ENCODE results near the gene ARSG. TPM values are rescaled to one million over a fixed set of nuclear protein-coding genes. Genes with fewer than 3 reads are reported as not detected.

The ARSG gene
- polyA plus RNA-seq, 1 donor (not counting 4 experiments of a cell fraction or from before 2014, with no cell fraction given) = 0.41 TPM

DNA sequence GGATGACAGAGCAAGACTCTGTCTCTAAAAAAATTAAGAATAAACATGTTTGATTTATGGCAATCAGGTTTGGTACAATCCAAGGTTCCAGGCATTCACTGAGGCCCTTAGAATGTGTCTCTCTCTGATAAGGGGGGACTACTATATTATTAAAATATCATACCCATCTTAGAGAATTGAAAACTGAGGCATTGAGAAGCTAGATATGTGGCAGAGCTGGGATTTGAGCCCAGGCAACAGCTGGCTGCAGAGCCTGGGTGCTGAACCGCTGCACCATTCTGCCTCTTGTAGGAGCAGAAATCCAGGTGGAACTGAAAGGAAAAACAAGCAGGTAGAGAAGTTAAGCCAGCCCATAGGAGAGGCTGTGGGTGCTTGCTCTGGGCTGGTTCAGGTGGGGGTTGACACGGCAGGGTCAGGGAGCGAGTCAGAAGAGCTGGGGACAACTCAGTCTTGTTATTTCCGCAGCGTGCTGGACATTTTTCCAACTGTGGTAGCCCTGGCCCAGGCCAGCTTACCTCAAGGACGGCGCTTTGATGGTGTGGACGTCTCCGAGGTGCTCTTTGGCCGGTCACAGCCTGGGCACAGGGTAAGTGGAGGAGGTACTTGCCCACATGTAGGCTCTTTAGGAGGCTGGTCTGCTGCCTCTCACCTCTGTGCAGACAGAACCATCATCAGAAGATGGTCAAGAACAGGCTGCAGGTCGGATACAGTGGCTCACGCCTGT is 103.5 kb downstream of the ARSG start:
- no peak overlapping the region for H3K4me2 ChIP-seq (ENCODE audit: control insufficient read depth, extremely low read depth, insufficient read depth, low read depth, low read length)
- H3K36me3 ChIP-seq (ENCODE audit: control insufficient read depth in 2 of 2, extremely low read depth in 1 of 2, insufficient read depth in 2 of 2, low read length in 2 of 2) = no peaks in the 10 kb centered on the region
- H3K4me1 ChIP-seq (ENCODE audit: control insufficient read depth, extremely low read depth, insufficient read depth, low read length) = no peaks in the 10 kb centered on the region
- no peaks in the 10 kb centered on the region for H3K9me3 ChIP-seq (ENCODE audit: control insufficient read depth, low read depth, low read length)
- H3K79me2 ChIP-seq (ENCODE audit: control insufficient read depth, insufficient read depth, low read length) = no peaks in the 10 kb centered on the region
- H3K27ac ChIP-seq (ENCODE audit: control insufficient read depth, insufficient read depth, low read length) = no peak overlapping the region
- H3K9ac ChIP-seq (ENCODE audit: control insufficient read depth, extremely low read depth, insufficient read depth, low read length) = no peak overlapping the region
- dilution Hi-C loops (cut with MboI; ENCODE audit: extremely low pct_ligation_motif_present, low sequenced_read_pairs) = no loop called here
- DNase-seq (ENCODE audit: low read depth, low spot score) (no peak), FAIRE-seq (no peak)
- TF ChIP-seq, protein P1, sequence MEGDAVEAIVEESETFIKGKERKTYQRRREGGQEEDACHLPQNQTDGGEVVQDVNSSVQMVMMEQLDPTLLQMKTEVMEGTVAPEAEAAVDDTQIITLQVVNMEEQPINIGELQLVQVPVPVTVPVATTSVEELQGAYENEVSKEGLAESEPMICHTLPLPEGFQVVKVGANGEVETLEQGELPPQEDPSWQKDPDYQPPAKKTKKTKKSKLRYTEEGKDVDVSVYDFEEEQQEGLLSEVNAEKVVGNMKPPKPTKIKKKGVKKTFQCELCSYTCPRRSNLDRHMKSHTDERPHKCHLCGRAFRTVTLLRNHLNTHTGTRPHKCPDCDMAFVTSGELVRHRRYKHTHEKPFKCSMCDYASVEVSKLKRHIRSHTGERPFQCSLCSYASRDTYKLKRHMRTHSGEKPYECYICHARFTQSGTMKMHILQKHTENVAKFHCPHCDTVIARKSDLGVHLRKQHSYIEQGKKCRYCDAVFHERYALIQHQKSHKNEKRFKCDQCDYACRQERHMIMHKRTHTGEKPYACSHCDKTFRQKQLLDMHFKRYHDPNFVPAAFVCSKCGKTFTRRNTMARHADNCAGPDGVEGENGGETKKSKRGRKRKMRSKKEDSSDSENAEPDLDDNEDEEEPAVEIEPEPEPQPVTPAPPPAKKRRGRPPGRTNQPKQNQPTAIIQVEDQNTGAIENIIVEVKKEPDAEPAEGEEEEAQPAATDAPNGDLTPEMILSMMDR (optimal IDR thresholded peaks at IDR 0.05 in 1 of 3, IDR thresholded peaks at IDR 0.05 in 1 of 3, conservative IDR thresholded peaks at IDR 0.05 in 1 of 3; ENCODE audit: extremely low read depth in 1 of 3, insufficient read depth in 2 of 3, low read length in 3 of 3) = no peak
- no peak for TF ChIP-seq EZH2 (IDR thresholded peaks at IDR 0.05; ENCODE audit: low read length)
- H2AFZ ChIP-seq (ENCODE audit: control insufficient read depth, low read length) = no peak overlapping the region
- H3K27me3 ChIP-seq (ENCODE audit: control insufficient read depth, extremely low read depth, insufficient read depth, low read length) = no peaks in the 10 kb centered on the region
- H3K4me3 ChIP-seq (ENCODE audit: control insufficient read depth in 2 of 3, extremely low read depth in 1 of 3, insufficient read depth in 2 of 3, low read depth in 1 of 3, low read length in 3 of 3) = no peak overlapping the region
- H4K20me1 ChIP-seq (ENCODE audit: control insufficient read depth, extremely low read depth, insufficient read depth, low read length) = no peaks in the 10 kb centered on the region
- H3K9me1 ChIP-seq (ENCODE audit: control insufficient read depth, extremely low read depth, insufficient read depth, low read length) = no peaks in the 10 kb centered on the region

DNA sequence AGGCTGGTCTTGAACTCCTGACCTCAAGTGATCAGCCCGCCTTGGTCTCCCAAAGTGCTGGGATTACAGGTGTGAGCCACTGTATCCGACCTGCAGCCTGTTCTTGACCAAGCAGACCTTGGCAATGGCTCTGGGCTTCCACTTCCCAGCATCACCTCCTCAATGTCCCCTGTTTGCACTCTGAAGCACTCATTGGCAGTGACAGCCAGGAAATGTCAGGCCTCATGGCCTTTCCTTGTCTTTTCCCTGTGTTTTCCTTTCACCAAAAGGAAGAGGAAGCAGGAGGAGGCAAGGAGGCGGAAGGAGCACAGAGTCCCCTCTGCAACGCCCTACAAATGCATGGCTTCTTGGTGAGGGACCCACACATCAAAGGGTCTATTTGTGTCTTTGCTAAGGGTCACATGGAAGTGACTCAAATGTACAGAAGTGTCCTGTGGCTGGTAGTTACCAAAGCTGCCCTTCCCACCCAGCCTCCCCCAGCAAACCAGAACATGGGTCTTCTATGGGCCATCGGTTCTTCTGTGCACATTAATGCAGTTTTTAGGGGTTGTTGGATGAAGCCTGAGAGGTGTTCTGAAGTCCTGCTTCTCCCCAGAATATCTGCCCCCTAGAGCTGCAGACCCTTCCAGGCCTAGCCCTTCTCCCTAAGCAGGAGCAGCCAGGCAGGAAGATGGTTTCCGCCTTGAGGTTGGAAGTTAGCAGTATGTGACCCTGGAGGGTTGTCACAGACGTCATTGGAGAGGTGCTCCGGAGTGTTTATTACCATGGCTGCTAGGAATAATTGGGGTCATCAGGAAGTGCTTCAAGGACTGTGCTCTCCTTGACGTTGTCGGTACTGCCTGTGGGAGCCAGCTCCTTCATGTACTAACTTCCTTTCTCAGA is 105.2 kb downstream of the ARSG start:
- no peaks in the 10 kb centered on the region for H4K20me1 ChIP-seq (ENCODE audit: control insufficient read depth, extremely low read depth, insufficient read depth, low read length)
- no peaks in the 10 kb centered on the region for H3K9me3 ChIP-seq (ENCODE audit: control insufficient read depth, low read depth, low read length)
- FAIRE-seq = no peak
- H3K4me3 ChIP-seq (ENCODE audit: control insufficient read depth in 2 of 3, extremely low read depth in 1 of 3, insufficient read depth in 2 of 3, low read depth in 1 of 3, low read length in 3 of 3) = no peak overlapping the region
- H3K9ac ChIP-seq (ENCODE audit: control insufficient read depth, extremely low read depth, insufficient read depth, low read length) = no peak overlapping the region
- H2AFZ ChIP-seq (ENCODE audit: control insufficient read depth, low read length) = no peak overlapping the region
- no peaks in the 10 kb centered on the region for H3K36me3 ChIP-seq (ENCODE audit: control insufficient read depth in 2 of 2, extremely low read depth in 1 of 2, insufficient read depth in 2 of 2, low read length in 2 of 2)
- TF ChIP-seq, protein P1 (optimal IDR thresholded peaks at IDR 0.05 in 1 of 3, IDR thresholded peaks at IDR 0.05 in 1 of 3, conservative IDR thresholded peaks at IDR 0.05 in 1 of 3; ENCODE audit: extremely low read depth in 1 of 3, insufficient read depth in 2 of 3, low read length in 3 of 3) = no peak
- TF ChIP-seq EZH2 (IDR thresholded peaks at IDR 0.05; ENCODE audit: low read length) = no peak
- no peaks in the 10 kb centered on the region for H3K79me2 ChIP-seq (ENCODE audit: control insufficient read depth, insufficient read depth, low read length)
- no peak for DNase-seq (ENCODE audit: low read depth, low spot score)
- no peaks in the 10 kb centered on the region for H3K4me1 ChIP-seq (ENCODE audit: control insufficient read depth, extremely low read depth, insufficient read depth, low read length)
- H3K4me2 ChIP-seq (ENCODE audit: control insufficient read depth, extremely low read depth, insufficient read depth, low read depth, low read length) = no peak overlapping the region
- no peak overlapping the region for H3K27ac ChIP-seq (ENCODE audit: control insufficient read depth, insufficient read depth, low read length)
- H3K27me3 ChIP-seq (ENCODE audit: control insufficient read depth, extremely low read depth, insufficient read depth, low read length) = no peaks in the 10 kb centered on the region
- dilution Hi-C loops (cut with MboI; ENCODE audit: extremely low pct_ligation_motif_present, low sequenced_read_pairs) = no loop called here
- H3K9me1 ChIP-seq (ENCODE audit: control insufficient read depth, extremely low read depth, insufficient read depth, low read length) = no peaks in the 10 kb centered on the region
